Placental epithelial cell (primary cell): Measurements from ENCODE around the gene ABCC9. TPM values are rescaled to one million over a fixed set of nuclear protein-coding genes. Genes with fewer than 3 reads are reported as not detected.

Experiments used
- small RNA-seq: library from RNA; depleted of rRNA; stranded (forward); fragments of <200 nt; gene quantifications from one replicate; pipeline ENCODE3, GENCODE V24; 2012
- total RNA-seq: library from RNA; depleted of rRNA; stranded (reverse); fragments of >200 nt; gene quantifications from 2 replicates; pipeline ENCODE4 v1.2.3, GENCODE V29; 2012

Gene ABCC9
- under 0.01 and 0.11 TPM in 2 replicates for total RNA-seq

DNA sequence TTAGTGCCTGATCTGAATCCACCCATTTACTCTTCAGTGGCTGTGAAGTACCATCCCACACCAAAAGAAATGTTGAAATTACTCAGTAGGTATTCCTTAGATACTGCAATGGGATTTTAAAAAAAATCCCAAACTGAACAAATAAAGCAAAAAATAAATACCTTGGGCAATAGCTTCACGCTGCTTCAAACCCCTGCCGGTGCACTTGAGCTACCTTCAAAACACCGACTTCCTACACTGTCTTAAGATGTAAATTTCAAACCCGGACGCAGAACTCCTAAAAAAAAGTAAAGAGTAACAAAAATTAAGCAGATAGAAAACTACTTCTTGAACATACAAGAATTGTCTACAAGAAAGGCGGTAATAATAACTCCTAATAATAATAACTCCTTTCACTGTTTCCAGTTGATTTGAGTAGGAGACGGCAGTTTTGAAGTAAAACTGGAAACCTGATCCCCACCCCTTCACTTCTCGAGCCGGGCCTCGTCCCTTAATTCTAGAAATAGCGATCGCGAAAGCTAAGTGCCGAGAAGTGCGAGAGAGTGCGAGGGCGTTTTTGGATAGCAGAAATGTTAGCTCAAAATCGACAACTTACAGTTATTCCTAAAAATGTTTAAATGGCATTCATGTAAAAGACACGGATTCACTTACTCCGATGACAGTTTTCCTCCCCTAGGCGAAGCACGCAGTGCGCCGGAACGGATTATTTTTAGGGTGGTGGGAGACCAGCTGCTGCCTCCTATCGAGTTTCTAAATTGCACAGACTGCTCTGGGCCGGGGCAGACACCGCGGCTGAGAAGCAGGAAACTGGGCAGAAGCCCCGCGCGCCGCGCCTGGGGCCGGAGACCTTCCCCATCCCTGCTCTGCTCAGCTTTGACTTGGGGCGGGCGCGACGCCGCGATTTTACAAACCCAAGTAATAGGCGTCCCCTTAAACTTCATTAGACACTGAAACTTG is at the start of gene ABCC9:
TSS of gene ABCC9 (minus strand) at position 878 of the 957 bp plus-strand sequence. CDS start 4,752 bp downstream, outside the sequence.

DNA sequence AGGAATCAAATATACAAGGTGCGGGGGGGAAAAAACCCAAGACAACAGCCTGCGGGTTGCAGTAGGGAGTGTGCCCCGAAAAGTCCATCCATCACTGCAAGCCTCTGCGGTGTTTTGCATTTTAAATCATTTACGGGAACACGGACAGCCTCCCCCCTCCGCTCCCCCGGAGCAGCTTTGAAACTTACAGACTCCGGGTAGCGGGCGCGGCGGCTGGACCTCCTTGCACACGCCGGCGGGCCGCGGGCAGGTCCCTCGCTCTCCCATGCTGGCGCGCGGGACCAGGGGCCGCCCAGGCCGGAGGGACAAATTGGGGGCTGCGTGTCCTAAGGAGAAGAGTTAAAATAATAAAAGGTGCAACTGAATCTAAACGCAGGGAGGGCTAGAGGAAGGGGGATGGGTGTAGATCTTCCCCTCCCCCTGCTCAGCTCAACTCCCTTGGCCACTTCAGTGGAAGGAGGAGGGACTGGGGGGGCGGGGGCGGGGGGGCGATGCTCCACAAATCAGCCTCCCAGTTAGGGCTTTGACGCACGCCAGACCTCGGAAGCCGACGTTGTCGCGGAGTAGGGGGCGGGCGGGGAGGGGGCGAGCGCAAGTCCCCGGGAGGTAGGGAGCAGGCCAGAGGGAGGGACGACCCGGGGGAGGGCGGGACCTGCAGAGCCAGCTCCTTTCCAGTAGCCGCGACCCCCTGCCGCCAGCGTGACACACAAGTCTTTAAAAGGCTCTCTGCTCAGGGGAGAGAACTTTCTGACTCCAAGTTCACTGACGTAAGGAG is 166.7 kb downstream of the ABCC9 start, which contains the start of gene KCNJ8:
TSS of gene KCNJ8 (minus strand) at position 349 of the 775 bp plus-strand sequence. CDS start 1,090 bp downstream, outside the sequence.

Small RNA genes within 50 kb of the gene (small RNA-seq; reads per million reads assigned to genes)
- gene AC008250.2, result not detected

Other genes starting within 250 kb of the ABCC9 start
- gene KCNJ8, start 166.7 kb downstream of the ABCC9 start, total RNA-seq, result not detected in 2 replicates
- 17.2 and 26.3 TPM in 2 replicates for gene CMAS, start 104.8 kb upstream of the ABCC9 start, total RNA-seq